ENCODE data around the gene PSMB3. TPM values are rescaled to one million over a fixed set of nuclear protein-coding genes. Genes with fewer than 3 reads are reported as not detected.
"Not testable (repeated sequence)": the region's sequence is repeated elsewhere in the genome, so short reads cannot be mapped to it uniquely, and the experiment has no call there.

The PSMB3 gene
- total RNA-seq, 1 donor = 298 TPM

- no peak for DNase-seq (ENCODE audit: low read depth in 2 of 3, low spot score in 2 of 3)
Observed at GRCh38 chr17:38747463-38748148, 4.9 kb upstream of the PSMB3 start.

- DNase-seq (ENCODE audit: low read depth in 2 of 3, low spot score in 2 of 3) = no peak
Observed at GRCh38 chr17:38748149-38748891, 4.2 kb upstream of the PSMB3 start, which contains the start of gene PCGF2. Gene PCGF2 (minus strand): TSS chr17:38748336. CDS start chr17:38740402, 7,934 bp downstream.

- DNase-seq (ENCODE audit: low read depth in 2 of 3, low spot score in 2 of 3) = no peak
Observed at GRCh38 chr17:38748892-38749222, 3.7 kb upstream of the PSMB3 start.

GRCh38 chr17:38749223-38750043, 3.1 kb upstream of the PSMB3 start:
- DNase-seq (ENCODE audit: low read depth in 2 of 3, low spot score in 2 of 3) = no peak

GRCh38 chr17:38750044-38750311, 2.6 kb upstream of the PSMB3 start:
- no peak for DNase-seq (ENCODE audit: low read depth in 2 of 3, low spot score in 2 of 3)

- no peak for DNase-seq (ENCODE audit: low read depth in 2 of 3, low spot score in 2 of 3)
Observed at GRCh38 chr17:38750312-38751121, 2.0 kb upstream of the PSMB3 start.

GRCh38 chr17:38751144-38751807, 1.3 kb upstream of the PSMB3 start:
- no peak for DNase-seq (ENCODE audit: low read depth in 2 of 3, low spot score in 2 of 3)

- peak; percentile 63 to 85 (median 72) for DNase-seq (ENCODE audit: low read depth in 2 of 3, low spot score in 2 of 3)
Observed at GRCh38 chr17:38751808-38752307, 683 bp upstream of the PSMB3 start.

- DNase-seq (ENCODE audit: low read depth in 2 of 3, low spot score in 2 of 3) = no peak
Observed at GRCh38 chr17:38753071-38753506, 548 bp downstream of the PSMB3 start.

GRCh38 chr17:38761612-38762011, 9.1 kb downstream of the PSMB3 start:
- peak in 1 of 3 donors; percentile 52 for DNase-seq (ENCODE audit: low read depth in 2 of 3, low spot score in 2 of 3)

- DNase-seq (ENCODE audit: low read depth in 2 of 3, low spot score in 2 of 3) = no peak
Observed at GRCh38 chr17:38762231-38762630, 9.7 kb downstream of the PSMB3 start.

- DNase-seq (ENCODE audit: low read depth in 2 of 3, low spot score in 2 of 3) = no peak
Observed at GRCh38 chr17:38766341-38766740, 13.8 kb downstream of the PSMB3 start.

- no peak for DNase-seq (ENCODE audit: low read depth in 2 of 3, low spot score in 2 of 3)
Observed at GRCh38 chr17:38768417-38768816, 15.9 kb downstream of the PSMB3 start.

- no peak for DNase-seq (ENCODE audit: low read depth in 2 of 3, low spot score in 2 of 3)
Observed at GRCh38 chr17:38773258-38773657, 20.7 kb downstream of the PSMB3 start.

GRCh38 chr17:38777641-38778250, 25.2 kb downstream of the PSMB3 start:
- DNase-seq (ENCODE audit: low read depth in 2 of 3, low spot score in 2 of 3) = no peak

GRCh38 chr17:38779965-38780752, 27.6 kb downstream of the PSMB3 start:
- no peak for DNase-seq (ENCODE audit: low read depth in 2 of 3, low spot score in 2 of 3)

GRCh38 chr17:38783227-38783626, 30.7 kb downstream of the PSMB3 start:
- no peak for DNase-seq (ENCODE audit: low read depth in 2 of 3, low spot score in 2 of 3)

- no peak for DNase-seq (ENCODE audit: low read depth in 2 of 3, low spot score in 2 of 3)
Observed at GRCh38 chr17:38786372-38786771, 33.8 kb downstream of the PSMB3 start.

GRCh38 chr17:38787999-38788398, 35.5 kb downstream of the PSMB3 start:
- DNase-seq (ENCODE audit: low read depth in 2 of 3, low spot score in 2 of 3) = not testable (repeated sequence)

Data from hematopoietic multipotent progenitor cell (in vitro differentiated cells).